ENCODE data around the gene CELSR3.

The CELSR3 gene

DNA sequence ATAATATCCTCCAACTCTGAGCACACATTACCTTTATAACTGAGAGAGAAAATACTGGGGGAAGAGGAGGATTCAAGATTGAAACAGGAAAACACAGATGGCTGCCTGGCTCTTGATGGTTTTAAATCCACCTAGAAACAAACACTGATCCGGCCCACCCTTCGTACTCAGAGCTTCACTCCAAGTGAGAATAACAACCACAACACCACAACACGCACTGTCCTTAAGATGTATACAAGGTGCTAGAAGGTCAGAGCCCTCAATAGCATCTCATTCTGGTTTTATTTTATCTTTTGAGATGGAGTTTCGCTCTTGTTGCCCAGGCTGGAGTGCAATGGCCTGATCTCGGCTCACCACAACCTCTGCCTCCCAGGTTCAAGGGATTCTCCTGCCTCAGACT lies 44.5 kb upstream of the CELSR3 start:
- Histone ChIP-seq H3K4me1 (ENCODE audit: control insufficient read depth in 1 of 2, insufficient read depth in 1 of 2, low read depth in 1 of 2, low read length in 1 of 2) (no peaks in the 10 kb centered on the region), H3K36me3 (peaks cover 44% of the 10 kb centered on the region), H3K9me3 (no peaks in the 10 kb centered on the region), H3K27me3 (no peaks in the 10 kb centered on the region), H3K27ac (no peak overlapping the region), H3K4me3 (ENCODE audit: low read depth in 1 of 2, low read length in 1 of 2) (no peak overlapping the region)
- TF ChIP-seq, protein P1, sequence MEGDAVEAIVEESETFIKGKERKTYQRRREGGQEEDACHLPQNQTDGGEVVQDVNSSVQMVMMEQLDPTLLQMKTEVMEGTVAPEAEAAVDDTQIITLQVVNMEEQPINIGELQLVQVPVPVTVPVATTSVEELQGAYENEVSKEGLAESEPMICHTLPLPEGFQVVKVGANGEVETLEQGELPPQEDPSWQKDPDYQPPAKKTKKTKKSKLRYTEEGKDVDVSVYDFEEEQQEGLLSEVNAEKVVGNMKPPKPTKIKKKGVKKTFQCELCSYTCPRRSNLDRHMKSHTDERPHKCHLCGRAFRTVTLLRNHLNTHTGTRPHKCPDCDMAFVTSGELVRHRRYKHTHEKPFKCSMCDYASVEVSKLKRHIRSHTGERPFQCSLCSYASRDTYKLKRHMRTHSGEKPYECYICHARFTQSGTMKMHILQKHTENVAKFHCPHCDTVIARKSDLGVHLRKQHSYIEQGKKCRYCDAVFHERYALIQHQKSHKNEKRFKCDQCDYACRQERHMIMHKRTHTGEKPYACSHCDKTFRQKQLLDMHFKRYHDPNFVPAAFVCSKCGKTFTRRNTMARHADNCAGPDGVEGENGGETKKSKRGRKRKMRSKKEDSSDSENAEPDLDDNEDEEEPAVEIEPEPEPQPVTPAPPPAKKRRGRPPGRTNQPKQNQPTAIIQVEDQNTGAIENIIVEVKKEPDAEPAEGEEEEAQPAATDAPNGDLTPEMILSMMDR (IDR thresholded peaks at IDR 0.05) = no peak

DNA sequence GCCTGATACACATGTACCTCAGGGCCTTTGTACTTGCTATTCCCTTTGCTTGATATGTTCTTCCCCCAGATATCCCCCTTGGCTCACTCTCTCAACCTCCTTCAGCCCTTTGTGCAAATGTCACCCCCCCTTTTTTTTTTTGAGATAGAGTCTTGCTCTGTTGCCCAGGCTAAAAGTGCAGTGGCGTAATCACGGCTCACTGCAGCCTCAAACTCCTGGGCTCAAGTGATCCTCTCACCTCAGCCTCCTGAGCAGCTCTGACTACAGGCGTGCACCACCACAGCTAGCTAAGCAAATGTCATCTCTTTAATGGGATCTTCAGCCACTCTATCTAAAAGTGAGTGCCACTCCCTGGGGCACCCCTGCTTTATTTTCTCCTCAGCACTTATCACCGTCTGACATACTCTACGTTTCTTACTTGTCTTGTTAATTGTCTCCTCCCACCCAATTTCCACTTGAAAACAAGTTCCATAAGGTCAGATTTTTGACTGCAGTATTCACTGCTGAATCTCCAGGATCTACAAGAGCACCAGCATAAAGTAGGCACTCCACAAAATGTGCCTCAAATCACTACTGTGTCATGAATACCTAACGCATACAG lies 39.7 kb upstream of the CELSR3 start:
- H3K4me1 ChIP-seq (ENCODE audit: control insufficient read depth in 1 of 2, insufficient read depth in 1 of 2, low read depth in 1 of 2, low read length in 1 of 2) = no peaks in the 10 kb centered on the region
- H3K9me3 ChIP-seq = no peaks in the 10 kb centered on the region
- H3K36me3 ChIP-seq = peaks cover 39% of the 10 kb centered on the region
- no peak overlapping the region for H3K27ac ChIP-seq
- no peak overlapping the region for H3K4me3 ChIP-seq (ENCODE audit: low read depth in 1 of 2, low read length in 1 of 2)
- H3K27me3 ChIP-seq = no peaks in the 10 kb centered on the region
- TF ChIP-seq, protein P1 (IDR thresholded peaks at IDR 0.05) = no peak

DNA sequence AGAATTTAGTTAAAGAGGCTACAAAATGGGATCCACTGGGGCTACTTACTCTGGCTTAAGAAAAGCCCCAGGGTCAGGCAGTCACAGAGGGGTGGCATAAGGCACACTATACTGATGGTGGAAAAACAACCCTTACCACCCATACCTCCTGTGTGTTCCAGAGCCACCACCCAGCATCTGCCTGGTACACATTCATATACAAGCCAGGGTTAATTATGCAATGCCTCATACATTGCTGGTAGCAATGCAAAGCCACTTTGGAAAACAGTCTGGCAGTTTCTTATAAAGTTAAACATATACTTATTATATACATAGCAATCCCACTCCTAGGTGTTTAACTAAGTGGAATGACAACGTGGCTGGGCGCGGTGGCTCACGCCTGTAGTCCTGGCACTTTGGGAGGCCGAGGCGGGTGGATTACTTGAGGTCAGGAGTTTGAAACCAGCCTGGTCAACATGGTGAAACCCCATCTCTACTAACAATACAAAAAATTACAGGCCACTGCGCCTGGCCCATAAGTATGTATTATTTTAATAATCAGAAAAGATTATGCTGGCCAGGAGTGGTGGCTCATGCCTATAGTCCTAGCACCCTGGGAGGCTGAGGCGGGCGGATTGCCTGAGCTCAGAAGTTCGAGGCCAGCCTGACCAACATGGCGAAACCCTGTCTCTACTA lies 38.2 kb upstream of the CELSR3 start:
- TF ChIP-seq, protein P1 (IDR thresholded peaks at IDR 0.05) = no peak
- Histone ChIP-seq H3K9me3 (no peaks in the 10 kb centered on the region), H3K27me3 (no peaks in the 10 kb centered on the region), H3K27ac (no peak overlapping the region), H3K36me3 (peaks cover 37% of the 10 kb centered on the region), H3K4me3 (ENCODE audit: low read depth in 1 of 2, low read length in 1 of 2) (no peak overlapping the region), H3K4me1 (ENCODE audit: control insufficient read depth in 1 of 2, insufficient read depth in 1 of 2, low read depth in 1 of 2, low read length in 1 of 2) (no peaks in the 10 kb centered on the region)

DNA sequence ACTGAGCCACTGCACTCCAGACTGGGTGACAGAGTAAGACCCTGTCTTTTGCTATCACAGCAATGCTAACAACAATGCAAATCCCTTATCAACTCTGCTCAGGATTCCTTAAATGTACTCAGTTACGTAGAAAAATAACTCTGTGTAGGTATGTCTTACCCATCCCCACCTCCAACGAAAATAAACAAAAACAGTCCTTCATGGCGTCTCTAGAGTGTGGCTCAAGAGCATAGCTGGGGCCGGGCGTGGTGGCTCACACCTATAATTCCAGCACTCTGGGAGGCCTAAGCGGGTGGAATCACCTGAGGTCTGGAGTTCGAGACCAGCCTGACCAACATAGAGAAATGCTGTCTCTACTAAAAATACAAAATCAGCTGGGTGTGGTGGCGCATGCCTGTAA lies 36.2 kb upstream of the CELSR3 start:
- H3K36me3 ChIP-seq = peaks cover 50% of the 10 kb centered on the region
- no peak overlapping the region for H3K4me3 ChIP-seq (ENCODE audit: low read depth in 1 of 2, low read length in 1 of 2)
- no peaks in the 10 kb centered on the region for H3K4me1 ChIP-seq (ENCODE audit: control insufficient read depth in 1 of 2, insufficient read depth in 1 of 2, low read depth in 1 of 2, low read length in 1 of 2)
- no peak overlapping the region for H3K27ac ChIP-seq
- no peaks in the 10 kb centered on the region for H3K9me3 ChIP-seq
- no peaks in the 10 kb centered on the region for H3K27me3 ChIP-seq
- TF ChIP-seq, protein P1 (IDR thresholded peaks at IDR 0.05) = no peak

DNA sequence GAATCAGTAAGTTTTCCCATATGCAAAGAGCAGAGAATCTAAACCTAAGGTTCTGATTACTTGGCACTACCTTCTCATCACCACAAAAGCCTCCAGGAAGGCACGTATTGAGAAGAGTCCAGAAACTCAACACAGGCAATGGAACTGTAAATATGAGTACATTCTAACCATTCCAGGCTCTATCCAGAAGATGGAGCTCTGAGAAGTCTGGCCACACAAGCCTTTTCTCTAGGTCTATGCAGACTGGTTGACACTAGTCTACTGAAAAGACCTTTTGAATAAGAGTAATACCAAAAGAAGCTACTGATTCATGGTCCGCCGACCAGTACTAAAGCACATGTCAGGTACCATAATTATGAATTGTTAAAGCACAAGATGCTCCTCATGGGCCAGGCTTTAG lies 35.3 kb upstream of the CELSR3 start:
- no peaks in the 10 kb centered on the region for H3K4me1 ChIP-seq (ENCODE audit: control insufficient read depth in 1 of 2, insufficient read depth in 1 of 2, low read depth in 1 of 2, low read length in 1 of 2)
- TF ChIP-seq, protein P1 (IDR thresholded peaks at IDR 0.05) = no peak
- H3K27me3 ChIP-seq = no peaks in the 10 kb centered on the region
- no peak overlapping the region for H3K4me3 ChIP-seq (ENCODE audit: low read depth in 1 of 2, low read length in 1 of 2)
- no peak overlapping the region for H3K27ac ChIP-seq
- H3K9me3 ChIP-seq = no peaks in the 10 kb centered on the region
- H3K36me3 ChIP-seq = peaks cover 60% of the 10 kb centered on the region
